ENCODE results near the gene MOG.

MOG gene

GRCh38 chr6:29681811-29682210 is 24.9 kb downstream of the MOG start:
- DNase-seq (ENCODE audit: low read depth), result no peak
- TF ChIP-seq MAX (IDR thresholded peaks at IDR 0.05; ENCODE audit: low read depth, low read length) (no peak), MYC (IDR thresholded peaks at IDR 0.05; ENCODE audit: low read depth, low read length) (no peak), POLR2A (IDR thresholded peaks at IDR 0.05; ENCODE audit: extremely low read depth, insufficient read length) (no peak)
- TF ChIP-seq, protein P1, sequence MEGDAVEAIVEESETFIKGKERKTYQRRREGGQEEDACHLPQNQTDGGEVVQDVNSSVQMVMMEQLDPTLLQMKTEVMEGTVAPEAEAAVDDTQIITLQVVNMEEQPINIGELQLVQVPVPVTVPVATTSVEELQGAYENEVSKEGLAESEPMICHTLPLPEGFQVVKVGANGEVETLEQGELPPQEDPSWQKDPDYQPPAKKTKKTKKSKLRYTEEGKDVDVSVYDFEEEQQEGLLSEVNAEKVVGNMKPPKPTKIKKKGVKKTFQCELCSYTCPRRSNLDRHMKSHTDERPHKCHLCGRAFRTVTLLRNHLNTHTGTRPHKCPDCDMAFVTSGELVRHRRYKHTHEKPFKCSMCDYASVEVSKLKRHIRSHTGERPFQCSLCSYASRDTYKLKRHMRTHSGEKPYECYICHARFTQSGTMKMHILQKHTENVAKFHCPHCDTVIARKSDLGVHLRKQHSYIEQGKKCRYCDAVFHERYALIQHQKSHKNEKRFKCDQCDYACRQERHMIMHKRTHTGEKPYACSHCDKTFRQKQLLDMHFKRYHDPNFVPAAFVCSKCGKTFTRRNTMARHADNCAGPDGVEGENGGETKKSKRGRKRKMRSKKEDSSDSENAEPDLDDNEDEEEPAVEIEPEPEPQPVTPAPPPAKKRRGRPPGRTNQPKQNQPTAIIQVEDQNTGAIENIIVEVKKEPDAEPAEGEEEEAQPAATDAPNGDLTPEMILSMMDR (IDR thresholded peaks at IDR 0.05; ENCODE audit: low read depth, low read length), result no peak
- H3K4me3 ChIP-seq (ENCODE audit: low read depth, low read length), result no peak overlapping the region

- no peak for TF ChIP-seq POLR2A (IDR thresholded peaks at IDR 0.05; ENCODE audit: extremely low read depth, insufficient read length)
- no peak for TF ChIP-seq MYC (IDR thresholded peaks at IDR 0.05; ENCODE audit: low read depth, low read length)
- TF ChIP-seq MAX (IDR thresholded peaks at IDR 0.05; ENCODE audit: low read depth, low read length), result no peak
- TF ChIP-seq, protein P1 (IDR thresholded peaks at IDR 0.05; ENCODE audit: low read depth, low read length), result no peak
- H3K4me3 ChIP-seq (ENCODE audit: low read depth, low read length), result no peak overlapping the region
- DNase-seq (ENCODE audit: low read depth), result no peak
Observed at GRCh38 chr6:29685718-29686326, 28.9 kb downstream of the MOG start.

DNA sequence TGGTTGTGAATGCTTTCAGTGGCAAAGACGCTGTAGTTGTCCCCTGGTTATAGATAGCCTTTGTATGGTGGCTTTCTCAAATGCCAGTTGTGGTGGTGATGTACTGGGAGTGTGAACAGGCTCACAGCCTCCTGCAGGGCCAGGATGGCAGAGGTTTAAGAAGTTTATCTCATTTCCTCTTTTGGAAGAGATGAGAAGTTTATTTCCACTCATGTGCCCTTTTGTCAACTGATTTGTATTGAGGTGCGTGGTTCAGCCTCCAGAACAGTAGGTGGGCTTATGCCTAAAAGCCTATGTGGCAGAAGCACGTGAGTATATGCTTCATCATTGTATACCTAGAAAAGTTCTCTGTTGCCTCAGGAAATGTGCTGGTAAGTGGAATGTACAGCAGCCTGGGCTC is 37.7 kb downstream of the MOG start:
- no peak for DNase-seq (ENCODE audit: low read depth)
- no peak overlapping the region for H3K4me3 ChIP-seq (ENCODE audit: low read depth, low read length)
- TF ChIP-seq, protein P1 (IDR thresholded peaks at IDR 0.05; ENCODE audit: low read depth, low read length), result no peak
- no peak for TF ChIP-seq MAX (IDR thresholded peaks at IDR 0.05; ENCODE audit: low read depth, low read length)
- no peak for TF ChIP-seq MYC (IDR thresholded peaks at IDR 0.05; ENCODE audit: low read depth, low read length)
- no peak for TF ChIP-seq POLR2A (IDR thresholded peaks at IDR 0.05; ENCODE audit: extremely low read depth, insufficient read length)

GRCh38 chr6:29696147-29697125 is 39.5 kb downstream of the MOG start:
- no peak overlapping the region for H3K4me3 ChIP-seq (ENCODE audit: low read depth, low read length)
- no peak for TF ChIP-seq MAX (IDR thresholded peaks at IDR 0.05; ENCODE audit: low read depth, low read length)
- no peak for TF ChIP-seq MYC (IDR thresholded peaks at IDR 0.05; ENCODE audit: low read depth, low read length)
- TF ChIP-seq, protein P1 (IDR thresholded peaks at IDR 0.05; ENCODE audit: low read depth, low read length), result peak; percentile 72
- DNase-seq (ENCODE audit: low read depth), result peak; percentile 17

DNA sequence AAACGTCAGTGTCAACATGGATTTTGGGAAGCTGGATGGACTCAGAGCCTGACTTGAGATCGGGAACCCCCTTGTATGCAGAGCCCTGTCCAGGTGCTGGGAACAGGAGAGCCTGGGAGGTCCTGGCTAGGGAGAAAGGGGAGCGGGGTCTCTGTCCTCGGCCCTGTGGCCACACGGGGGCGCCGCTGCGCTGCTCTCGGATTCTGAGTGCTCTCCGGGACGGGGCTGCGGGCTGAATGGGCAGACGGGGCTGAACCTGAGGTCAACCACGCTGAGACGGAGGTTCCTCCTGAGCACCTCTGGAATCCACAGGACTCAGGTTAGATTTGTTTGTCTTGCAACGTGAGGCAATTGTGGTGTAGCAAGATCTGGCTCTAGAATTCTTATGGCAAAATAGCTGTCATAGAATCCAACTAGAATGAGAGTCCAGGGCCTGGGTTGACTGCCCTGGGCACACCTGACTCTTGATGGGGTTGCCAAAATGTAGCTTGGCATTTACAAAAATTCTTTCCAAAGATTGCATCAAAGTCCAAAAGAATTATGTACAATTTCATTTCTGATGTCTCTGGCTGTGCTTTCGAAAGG is 45.7 kb downstream of the MOG start:
- no peak overlapping the region for H3K4me3 ChIP-seq (ENCODE audit: low read depth, low read length)
- no peak for TF ChIP-seq MYC (IDR thresholded peaks at IDR 0.05; ENCODE audit: low read depth, low read length)
- TF ChIP-seq, protein P1 (IDR thresholded peaks at IDR 0.05; ENCODE audit: low read depth, low read length), result peak; percentile 91
- no peak for TF ChIP-seq POLR2A (IDR thresholded peaks at IDR 0.05; ENCODE audit: extremely low read depth, insufficient read length)
- no peak for TF ChIP-seq MAX (IDR thresholded peaks at IDR 0.05; ENCODE audit: low read depth, low read length)
- peak; percentile 64 for DNase-seq (ENCODE audit: low read depth)
